GM19372 (cell line): Measurements from ENCODE around the gene OR51B4.
"Not testable (repeated sequence)": the region's sequence is repeated elsewhere in the genome, so short reads cannot be mapped to it uniquely, and the experiment has no call there.

Source experiments
- ATAC-seq: cut with Tn5 transposase; IDR thresholded peaks from one replicate; pipeline ENCODE4 v1.9.1; 2021; ENCODE audit warnings: mild to moderate bottlenecking, low read depth, moderate library complexity; ENCODE audit not compliant: unreplicated experiment

Gene OR51B4

GRCh38 chr11:5276697-5277096 lies 25.0 kb downstream of the OR51B4 start:
- ATAC-seq = no peak

- ATAC-seq = no peak
Observed at GRCh38 chr11:5275369-5276110, 26.2 kb downstream of the OR51B4 start.

- ATAC-seq = no peak
Observed at GRCh38 chr11:5274395-5274794, 27.4 kb downstream of the OR51B4 start.

GRCh38 chr11:5272395-5273017 lies 29.2 kb downstream of the OR51B4 start:
- ATAC-seq = no peak

GRCh38 chr11:5269715-5270147 lies 32.0 kb downstream of the OR51B4 start, which contains the start of gene HBE1:
Gene HBE1 (minus strand): TSS chr11:5269945. CDS start chr11:5269890, 55 bp downstream.
- ATAC-seq = no peak

- no peak for ATAC-seq
Observed at GRCh38 chr11:5267033-5267563, 34.6 kb downstream of the OR51B4 start.

- ATAC-seq = no peak
Observed at GRCh38 chr11:5266609-5267008, 35.1 kb downstream of the OR51B4 start.

- ATAC-seq = no peak
Observed at GRCh38 chr11:5265832-5266231, 35.9 kb downstream of the OR51B4 start.

- ATAC-seq = no peak
Observed at GRCh38 chr11:5258543-5259262, 43.0 kb downstream of the OR51B4 start.

GRCh38 chr11:5257296-5257695 lies 44.5 kb downstream of the OR51B4 start:
- ATAC-seq = no peak

- ATAC-seq = not testable (repeated sequence)
Observed at GRCh38 chr11:5254646-5255413, 46.9 kb downstream of the OR51B4 start, which contains the start of gene HBG2. Gene HBG2 (minus strand): TSS chr11:5254781. CDS start chr11:5254728, 53 bp downstream.

- not testable (repeated sequence) for ATAC-seq
Observed at GRCh38 chr11:5254023-5254422, 47.7 kb downstream of the OR51B4 start.

GRCh38 chr11:5253440-5253839 lies 48.3 kb downstream of the OR51B4 start:
- ATAC-seq = not testable (repeated sequence)

GRCh38 chr11:5252919-5253265 lies 48.9 kb downstream of the OR51B4 start:
- no peak for ATAC-seq

- ATAC-seq = no peak
Observed at GRCh38 chr11:5252192-5252918, 49.4 kb downstream of the OR51B4 start.

GRCh38 chr11:5251746-5252145 lies 50.0 kb downstream of the OR51B4 start:
- no peak for ATAC-seq
